Spleen (tissue), 7 donors: ENCODE data around the gene GRIK1.

Source experiments
- POLR2A ChIP-seq, 3 donors: fragments of 450-650 bp; IDR thresholded peaks; one replicate each; pipeline ENCODE4 v1.5.1; 2017; ENCODE audit warnings: antibody characterized with exemption in 3 of 3, mild to moderate bottlenecking in 1 of 3
- TF ChIP-seq, protein P1 (sequence below), 11 experiments: fragments of 200-600 bp in 7 of 11; fragments of 450-650 bp in 4 of 11; sonication (generic) in 4 of 11; IDR thresholded peaks in 8 of 11; conservative IDR thresholded peaks in 3 of 11; 1 replicate in 7 of 11; 2 replicates in 4 of 11; pipeline versions ENCODE4 v1.4.0 to v1.8.0; 2016 to 2021; ENCODE audit warnings: antibody characterized with exemption in 11 of 11, inconsistent platforms in 4 of 11, mild to moderate bottlenecking in 1 of 11
- donor health status: DM: no; HTN: no; CAD: no; lungs with moderate emphysema.
- donor health status: DM: no; HTN: no; CAD: no.
- donor health status: DM: no; HTN: no; CAD: no.

DNA sequence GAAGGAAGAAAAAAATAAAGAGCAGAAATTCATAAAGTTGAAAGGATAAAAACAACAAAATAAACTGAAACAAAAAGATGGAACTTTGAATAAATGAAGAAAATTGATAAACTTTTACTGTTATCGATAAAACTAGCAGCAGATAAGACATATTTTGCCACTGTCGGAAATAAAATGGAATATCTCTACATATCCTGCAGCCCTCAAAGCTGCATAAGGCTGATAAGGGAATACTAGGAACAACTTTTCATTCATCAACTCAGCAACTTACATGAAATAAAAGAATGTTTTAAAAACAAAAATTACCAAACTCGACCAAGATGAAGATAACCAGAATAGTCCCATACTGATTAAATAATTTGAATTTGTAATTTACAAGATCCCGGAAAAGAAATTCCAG lies 48.0 kb upstream of the GRIK1 start:
- TF ChIP-seq, protein P1, sequence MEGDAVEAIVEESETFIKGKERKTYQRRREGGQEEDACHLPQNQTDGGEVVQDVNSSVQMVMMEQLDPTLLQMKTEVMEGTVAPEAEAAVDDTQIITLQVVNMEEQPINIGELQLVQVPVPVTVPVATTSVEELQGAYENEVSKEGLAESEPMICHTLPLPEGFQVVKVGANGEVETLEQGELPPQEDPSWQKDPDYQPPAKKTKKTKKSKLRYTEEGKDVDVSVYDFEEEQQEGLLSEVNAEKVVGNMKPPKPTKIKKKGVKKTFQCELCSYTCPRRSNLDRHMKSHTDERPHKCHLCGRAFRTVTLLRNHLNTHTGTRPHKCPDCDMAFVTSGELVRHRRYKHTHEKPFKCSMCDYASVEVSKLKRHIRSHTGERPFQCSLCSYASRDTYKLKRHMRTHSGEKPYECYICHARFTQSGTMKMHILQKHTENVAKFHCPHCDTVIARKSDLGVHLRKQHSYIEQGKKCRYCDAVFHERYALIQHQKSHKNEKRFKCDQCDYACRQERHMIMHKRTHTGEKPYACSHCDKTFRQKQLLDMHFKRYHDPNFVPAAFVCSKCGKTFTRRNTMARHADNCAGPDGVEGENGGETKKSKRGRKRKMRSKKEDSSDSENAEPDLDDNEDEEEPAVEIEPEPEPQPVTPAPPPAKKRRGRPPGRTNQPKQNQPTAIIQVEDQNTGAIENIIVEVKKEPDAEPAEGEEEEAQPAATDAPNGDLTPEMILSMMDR (IDR thresholded peaks at IDR 0.05 in 8 of 11, conservative IDR thresholded peaks at IDR 0.05 in 3 of 11), result no peak
- no peak for TF ChIP-seq POLR2A (IDR thresholded peaks at IDR 0.05)
